Jurkat, Clone E6-1 (cell line): ENCODE data around the gene TNC.
"Not testable (repeated sequence)": the region's sequence is repeated elsewhere in the genome, so short reads cannot be mapped to it uniquely, and the experiment has no call there.

Experiments used
- DNase-seq: peaks from one replicate; pipeline ENCODE4 v3.0.0-alpha.2; 2011; ENCODE audit warnings: low read depth, low spot score
- H3K4me3 ChIP-seq: 2 replicates; pipeline ENCODE4 v1.5.1; 2011; ENCODE audit warnings: mild to moderate bottlenecking, low read length, control low read depth, moderate library complexity

The TNC gene

DNA sequence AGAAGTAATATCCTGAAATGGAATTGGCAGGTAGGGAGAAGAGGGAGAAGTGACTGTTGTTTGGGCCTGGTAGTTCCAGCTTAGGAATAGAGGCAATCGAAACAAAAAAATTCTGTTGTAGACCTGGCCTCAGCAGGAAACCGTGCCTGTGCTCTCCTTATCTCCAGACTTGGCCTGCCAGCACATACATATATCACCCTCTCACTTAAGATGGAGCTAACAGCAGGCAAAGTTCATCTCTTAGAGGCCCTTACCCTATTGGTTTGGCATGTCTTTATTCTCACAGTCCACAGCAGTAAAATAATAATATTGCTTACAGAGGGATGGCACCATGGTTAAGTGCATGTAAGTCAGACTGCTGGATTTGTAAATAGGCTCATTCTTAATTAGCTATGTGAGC is 19.6 kb upstream of the TNC start:
- no peak for DNase-seq
- H3K4me3 ChIP-seq, result no peak overlapping the region

DNA sequence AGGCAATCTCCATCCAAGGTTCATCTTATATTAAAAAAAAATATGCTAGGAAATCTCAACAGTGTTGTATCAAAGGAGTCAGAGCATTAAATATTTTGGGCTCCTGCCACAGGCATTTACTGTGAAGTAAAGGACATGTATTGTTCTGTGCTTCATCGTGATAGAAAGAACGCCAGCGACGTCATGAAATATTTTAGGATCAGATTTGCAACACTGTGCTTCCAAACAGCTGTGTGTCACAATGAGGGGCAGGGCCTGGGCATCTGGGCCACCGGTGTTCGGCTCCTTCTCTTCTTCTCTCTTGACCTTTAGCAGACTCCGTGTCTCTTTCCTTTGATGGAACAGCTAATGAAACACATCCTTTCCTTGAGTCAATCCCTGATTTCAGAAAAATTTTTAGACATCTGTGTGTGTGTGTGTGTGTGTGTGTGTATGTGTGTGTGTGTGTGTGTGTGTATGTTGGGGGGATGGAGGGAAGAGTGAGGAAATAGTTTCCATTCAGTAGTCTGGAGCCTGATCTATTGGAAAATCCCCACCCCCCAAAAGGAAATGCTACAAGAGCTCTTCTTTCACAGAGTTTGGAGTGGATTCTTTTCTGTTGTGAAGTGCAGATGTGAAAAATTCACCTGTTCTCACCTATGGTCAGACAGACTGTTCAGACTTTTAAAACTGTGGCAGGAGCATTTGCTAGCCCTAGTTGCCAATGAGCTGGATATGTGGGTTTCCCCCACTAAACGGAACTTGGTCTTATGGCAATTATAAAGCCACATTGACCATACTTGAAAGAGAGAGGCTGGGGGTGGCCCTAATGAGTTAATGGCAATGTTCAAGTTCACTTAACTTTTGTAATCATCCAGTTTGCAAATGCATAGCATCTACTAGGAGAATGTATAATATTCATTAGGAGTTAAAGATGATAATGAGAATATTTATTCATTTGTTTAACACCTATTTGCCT is 18.1 kb upstream of the TNC start:
- no peak overlapping the region for H3K4me3 ChIP-seq
- DNase-seq, result no peak

GRCh38 chr9:115134941-115135340 is 17.0 kb upstream of the TNC start:
- no peak for DNase-seq
- no peak overlapping the region for H3K4me3 ChIP-seq

GRCh38 chr9:115133649-115134048 is 15.7 kb upstream of the TNC start:
- DNase-seq, result no peak
- no peak overlapping the region for H3K4me3 ChIP-seq

DNA sequence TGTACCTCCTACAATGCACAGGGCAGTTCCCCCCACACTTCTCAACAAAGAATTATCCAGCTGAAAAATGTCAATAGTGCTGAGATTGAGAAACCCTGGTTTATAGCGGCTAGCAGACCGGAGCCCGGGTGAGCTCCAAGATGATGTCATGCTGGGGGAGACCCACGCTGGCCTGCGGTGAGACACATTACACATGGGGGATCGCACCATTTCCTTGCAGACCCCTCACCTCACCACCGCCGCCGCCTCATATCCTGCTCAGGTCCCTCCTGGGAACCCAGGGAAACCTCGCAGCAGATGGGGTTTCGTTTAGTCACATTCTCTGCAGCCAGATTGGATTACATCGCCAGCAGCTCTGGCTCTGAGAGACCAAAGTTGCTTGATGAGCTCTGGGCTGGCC is 14.7 kb upstream of the TNC start:
- H3K4me3 ChIP-seq, result no peak overlapping the region
- DNase-seq, result no peak

DNA sequence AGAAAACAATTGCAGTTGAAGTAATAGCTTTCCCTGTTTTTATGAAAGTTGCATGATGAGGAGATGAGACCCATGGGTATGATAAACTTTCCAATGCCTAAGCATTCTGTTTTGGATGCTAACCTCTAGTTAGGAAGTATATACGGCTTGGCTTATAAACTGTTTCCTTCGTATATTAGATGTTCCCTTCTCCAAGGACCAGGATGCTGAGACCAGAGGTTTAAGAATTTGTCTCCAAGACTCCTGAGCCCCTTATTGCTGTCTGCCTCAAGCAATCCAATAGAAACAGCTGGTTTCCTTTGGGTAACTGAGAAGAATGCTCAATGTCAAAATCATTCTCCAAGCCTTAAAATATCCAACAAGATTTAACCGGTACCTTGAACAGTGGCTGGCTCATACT is 12.2 kb upstream of the TNC start:
- no peak overlapping the region for H3K4me3 ChIP-seq
- DNase-seq, result no peak

DNA sequence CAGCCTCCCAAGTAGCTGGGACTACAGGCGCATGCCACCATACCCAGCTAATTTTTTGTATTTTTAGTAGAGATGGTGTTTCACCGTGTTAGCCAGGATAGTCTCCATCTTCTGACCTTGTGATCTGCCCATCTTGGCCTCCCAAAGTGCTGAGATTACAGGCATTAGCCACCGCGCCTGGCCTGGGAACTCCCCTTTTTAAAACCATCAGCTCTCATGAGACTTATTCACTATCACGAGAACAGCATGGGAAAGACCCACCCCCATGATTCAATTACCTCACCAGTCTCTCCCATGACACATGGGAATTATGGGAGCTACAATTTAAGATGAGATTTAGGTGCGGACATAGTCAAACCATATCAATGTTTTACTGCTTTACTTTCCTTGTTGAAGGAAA is 10.8 kb upstream of the TNC start:
- not testable (repeated sequence) for DNase-seq, H3K4me3 ChIP-seq

DNA sequence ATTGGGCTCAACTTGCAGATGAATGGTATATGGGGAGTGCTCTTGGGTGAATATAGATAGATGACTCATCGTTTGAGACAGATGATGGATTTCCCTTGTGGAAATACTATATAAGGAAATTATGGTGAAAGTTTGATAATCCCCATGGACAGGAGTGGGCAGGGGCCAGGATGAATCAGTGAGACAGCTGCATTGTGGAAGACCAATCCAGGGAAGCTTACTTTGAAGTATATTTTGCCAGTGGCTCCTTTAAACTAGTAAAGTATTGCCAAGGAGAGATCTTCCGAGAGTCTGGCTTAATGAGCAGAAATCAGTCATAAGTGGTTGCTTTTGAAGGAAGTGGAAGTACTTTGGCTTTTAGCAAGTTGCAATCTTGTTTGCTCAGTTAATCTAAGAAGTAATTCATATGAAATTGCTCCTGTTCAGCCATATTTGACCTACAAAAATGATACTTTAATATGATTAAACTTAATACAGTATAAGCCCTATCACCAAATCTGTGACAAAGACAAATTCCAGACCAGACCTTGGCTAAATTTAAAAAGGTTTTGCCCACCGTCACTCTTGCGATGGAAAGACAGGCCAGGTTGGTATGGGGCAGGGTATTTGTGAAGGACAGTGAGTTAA is 9.3 kb upstream of the TNC start:
- H3K4me3 ChIP-seq, result no peak overlapping the region
- DNase-seq, result no peak

GRCh38 chr9:115126404-115126803 is 8.4 kb upstream of the TNC start:
- H3K4me3 ChIP-seq, result no peak overlapping the region

DNA sequence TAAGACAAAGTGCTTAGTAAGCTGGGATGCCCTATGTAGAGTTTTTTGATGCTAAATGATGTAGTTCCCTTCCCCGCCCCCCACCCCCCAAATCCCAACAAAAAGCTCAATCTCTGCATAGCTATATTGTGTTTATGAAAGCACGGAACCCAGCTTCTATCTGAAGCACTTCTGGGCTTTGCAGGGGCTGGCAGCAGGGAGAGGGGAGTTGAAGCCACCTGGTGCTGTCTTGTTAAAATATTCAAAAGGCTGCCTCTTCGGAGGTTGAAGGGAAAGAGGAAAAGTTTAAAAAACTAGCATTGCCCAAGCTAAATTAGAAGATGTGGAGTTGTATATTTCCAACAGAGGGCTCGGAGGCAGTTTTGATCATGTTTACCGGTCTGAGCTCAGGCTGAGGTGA is 5.0 kb upstream of the TNC start:
- no peak for DNase-seq
- H3K4me3 ChIP-seq, result no peak overlapping the region

More at GRCh38 chr9:115126404-115126803, 8.4 kb upstream of the TNC start:
- DNase-seq, result no peak

DNA sequence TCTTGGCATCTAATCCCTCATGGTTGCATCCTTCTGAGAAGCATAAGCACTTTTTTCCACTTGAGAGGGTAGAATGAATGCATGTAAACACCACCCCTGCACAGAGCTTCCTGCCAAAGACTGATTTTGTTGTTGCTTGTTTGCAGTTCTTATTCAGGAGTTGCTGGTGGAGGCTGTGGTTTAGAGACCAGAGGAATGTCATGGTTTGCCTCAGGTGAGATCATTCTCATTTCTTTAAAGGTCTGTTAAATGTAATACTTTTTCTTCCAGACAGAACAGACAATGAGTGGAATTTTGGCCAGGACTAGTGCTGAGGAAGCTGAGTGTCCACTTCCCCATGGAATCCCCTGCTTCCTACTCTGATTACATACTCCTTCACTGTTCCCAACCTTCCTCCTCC is 3.2 kb upstream of the TNC start:
- peak; percentile 5 for DNase-seq

GRCh38 chr9:115118879-115119218 is 892 bp upstream of the TNC start:
- DNase-seq, result no peak
- H3K4me3 ChIP-seq, result no peak overlapping the region

More for the DNA sequence above, 3.2 kb upstream of the TNC start:
- H3K4me3 ChIP-seq, result no peak overlapping the region

- H3K4me3 ChIP-seq, result no peak overlapping the region
- DNase-seq, result no peak
Observed at GRCh38 chr9:115116421-115117284, 1.3 kb downstream of the TNC start.

DNA sequence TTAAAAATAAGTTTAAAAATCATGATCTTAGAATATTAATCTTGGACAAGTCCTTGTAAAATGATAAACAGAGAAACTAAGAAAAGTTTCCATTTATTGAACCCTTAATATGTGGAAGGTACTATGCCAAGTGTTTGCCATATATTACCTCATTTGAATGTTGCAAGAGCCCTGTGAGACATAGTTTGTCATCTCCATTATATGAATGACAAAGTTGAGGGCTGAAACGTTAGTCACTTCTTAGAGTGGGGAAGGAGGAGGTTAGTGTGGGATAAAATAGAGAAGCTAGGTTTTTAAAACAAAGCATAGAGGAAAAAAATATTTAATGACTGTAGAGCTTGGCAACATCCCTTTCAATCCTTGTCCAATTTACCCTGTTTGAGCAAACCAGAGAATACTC is 2.0 kb downstream of the TNC start:
- no peak for DNase-seq
- no peak overlapping the region for H3K4me3 ChIP-seq

GRCh38 chr9:115115117-115115880 is 2.7 kb downstream of the TNC start:
- no peak overlapping the region for H3K4me3 ChIP-seq
- no peak for DNase-seq

DNA sequence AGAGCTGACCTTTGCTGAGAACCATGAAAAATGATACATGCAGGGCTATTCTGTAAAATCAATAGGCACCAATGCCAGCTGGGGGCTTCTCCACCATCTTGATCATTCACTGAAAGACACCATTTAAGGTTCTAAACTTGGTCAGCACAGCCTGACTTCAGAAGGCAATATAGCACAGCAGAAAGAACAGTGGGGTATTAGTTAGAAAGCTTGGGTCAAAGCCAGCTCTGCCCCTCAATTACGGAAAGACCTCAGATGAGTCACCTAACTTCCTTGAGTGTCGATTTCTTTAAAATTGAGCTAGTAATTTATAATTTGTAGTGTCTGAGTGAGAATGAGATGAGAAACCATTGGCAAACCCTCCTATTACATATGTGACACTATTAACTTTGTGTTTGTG is 3.4 kb downstream of the TNC start:
- no peak for DNase-seq
- H3K4me3 ChIP-seq, result no peak overlapping the region

DNA sequence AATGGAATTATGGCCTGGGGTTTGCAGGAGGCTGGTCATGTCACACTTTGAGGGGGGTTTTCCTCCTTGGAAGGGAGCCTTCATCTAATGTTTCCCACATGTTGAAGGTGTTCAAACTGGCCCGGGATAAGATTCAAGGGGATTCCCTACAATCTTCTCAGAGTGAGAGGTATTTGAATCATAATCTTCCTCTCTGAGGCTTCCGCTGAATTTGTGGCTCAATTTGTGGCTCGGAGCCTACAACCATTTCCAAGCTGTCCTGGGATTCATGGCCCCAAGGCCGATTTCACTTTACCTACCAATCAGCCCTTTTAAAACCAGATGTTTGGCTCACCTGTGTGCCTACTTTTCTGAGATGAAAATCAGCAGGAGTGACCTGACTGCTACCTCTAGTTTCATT is 3.9 kb downstream of the TNC start:
- DNase-seq, result no peak
- H3K4me3 ChIP-seq, result no peak overlapping the region

GRCh38 chr9:115111874-115112273 is 6.1 kb downstream of the TNC start:
- H3K4me3 ChIP-seq, result no peak overlapping the region
- DNase-seq, result no peak

- no peak for DNase-seq
- no peak overlapping the region for H3K4me3 ChIP-seq
Observed at GRCh38 chr9:115109486-115109885, 8.5 kb downstream of the TNC start.
